GM10266 (cell line): Measurements from ENCODE around the gene HS2ST1.

ENCODE experiments used
- DNase-seq: peaks from one replicate; pipeline ENCODE4 v3.0.0; 2012; ENCODE audit errors: extremely low spot score
- TF ChIP-seq, protein P1 (sequence below): IDR thresholded peaks from 2 replicates; pipeline ENCODE4 v1.5.1; 2012; ENCODE audit warnings: mild to moderate bottlenecking, low read depth; ENCODE audit not compliant: control insufficient read depth, insufficient read depth; ENCODE audit errors: missing control alignments

HS2ST1 gene

DNA sequence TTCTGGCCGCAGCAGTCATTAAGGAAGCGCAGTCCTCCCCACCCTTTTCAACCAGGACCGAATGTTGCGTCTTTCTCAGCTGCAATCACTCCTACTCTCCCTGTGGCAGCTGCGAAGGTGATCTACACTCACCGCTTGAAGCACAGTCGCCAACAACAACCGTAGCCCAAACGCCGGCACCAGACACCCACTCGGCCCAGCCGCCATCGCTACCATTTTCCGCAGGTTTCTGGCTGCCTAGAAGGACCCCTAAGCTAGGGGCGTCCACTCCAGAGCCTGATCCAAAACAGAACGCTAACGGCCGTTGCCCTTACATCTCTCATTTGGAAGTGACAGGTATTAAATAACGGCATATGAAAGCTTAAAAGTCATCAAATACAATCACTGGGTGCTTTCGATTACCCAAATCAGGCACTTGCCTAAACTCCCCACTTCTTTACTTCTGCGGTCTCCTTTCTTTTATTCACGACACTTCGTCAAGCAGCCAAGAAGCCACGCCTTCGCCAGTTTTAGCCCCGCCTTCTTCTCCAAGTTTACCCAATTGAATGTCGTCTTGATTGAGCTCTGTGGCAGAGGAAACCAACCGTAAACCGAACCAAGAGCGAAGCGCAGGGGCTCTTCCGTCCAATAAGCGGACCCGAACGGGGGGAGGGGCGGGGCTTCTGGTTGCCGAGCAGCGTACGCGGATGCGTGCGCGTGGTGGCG lies 387 bp upstream of the HS2ST1 start, which contains the start of gene SELENOF:
SELENOF (minus strand) TSS at position 231 of the 705 bp plus-strand sequence; CDS start at position 216, 15 bp downstream.
- DNase-seq = peak; percentile 94
- TF ChIP-seq, protein P1, sequence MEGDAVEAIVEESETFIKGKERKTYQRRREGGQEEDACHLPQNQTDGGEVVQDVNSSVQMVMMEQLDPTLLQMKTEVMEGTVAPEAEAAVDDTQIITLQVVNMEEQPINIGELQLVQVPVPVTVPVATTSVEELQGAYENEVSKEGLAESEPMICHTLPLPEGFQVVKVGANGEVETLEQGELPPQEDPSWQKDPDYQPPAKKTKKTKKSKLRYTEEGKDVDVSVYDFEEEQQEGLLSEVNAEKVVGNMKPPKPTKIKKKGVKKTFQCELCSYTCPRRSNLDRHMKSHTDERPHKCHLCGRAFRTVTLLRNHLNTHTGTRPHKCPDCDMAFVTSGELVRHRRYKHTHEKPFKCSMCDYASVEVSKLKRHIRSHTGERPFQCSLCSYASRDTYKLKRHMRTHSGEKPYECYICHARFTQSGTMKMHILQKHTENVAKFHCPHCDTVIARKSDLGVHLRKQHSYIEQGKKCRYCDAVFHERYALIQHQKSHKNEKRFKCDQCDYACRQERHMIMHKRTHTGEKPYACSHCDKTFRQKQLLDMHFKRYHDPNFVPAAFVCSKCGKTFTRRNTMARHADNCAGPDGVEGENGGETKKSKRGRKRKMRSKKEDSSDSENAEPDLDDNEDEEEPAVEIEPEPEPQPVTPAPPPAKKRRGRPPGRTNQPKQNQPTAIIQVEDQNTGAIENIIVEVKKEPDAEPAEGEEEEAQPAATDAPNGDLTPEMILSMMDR = no peak

DNA sequence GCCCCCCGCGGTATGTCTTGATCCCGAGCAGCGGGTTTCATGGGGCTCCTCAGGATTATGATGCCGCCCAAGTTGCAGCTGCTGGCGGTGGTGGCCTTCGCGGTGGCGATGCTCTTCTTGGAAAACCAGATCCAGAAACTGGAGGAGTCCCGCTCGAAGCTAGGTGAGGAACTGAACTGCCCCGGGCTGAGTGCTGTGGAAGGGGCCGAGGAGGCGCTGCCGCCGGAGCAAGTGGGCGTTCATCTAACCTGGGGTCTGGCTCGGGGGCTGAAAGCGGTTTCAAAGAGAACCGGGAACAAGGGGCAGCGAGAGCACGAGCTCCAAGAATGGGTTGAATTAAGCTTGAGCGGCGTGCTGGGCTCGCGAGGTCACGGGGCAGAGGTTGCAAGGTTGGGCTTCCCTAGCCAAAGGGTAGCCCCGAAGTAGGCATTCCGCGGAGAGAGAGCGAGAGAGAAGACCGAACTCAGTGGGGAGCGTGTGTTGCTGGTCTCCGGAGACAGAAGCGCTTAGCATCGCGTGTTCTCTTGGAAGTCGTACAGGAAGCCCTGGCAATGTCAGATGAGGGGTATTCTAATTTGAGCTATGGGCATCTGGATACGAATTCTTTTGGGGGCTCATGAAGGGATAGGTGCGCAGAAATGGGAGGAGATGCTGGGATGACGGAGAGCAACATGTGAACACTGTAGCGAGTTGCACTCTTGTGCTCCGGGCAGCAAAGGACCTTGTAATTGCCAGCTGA lies 732 bp downstream of the HS2ST1 start:
- DNase-seq = peak; percentile 34
- TF ChIP-seq, protein P1 = no peak

- no peak for DNase-seq
- TF ChIP-seq, protein P1 = no peak
Observed at GRCh38 chr1:86915737-86916235, 1.4 kb downstream of the HS2ST1 start.

GRCh38 chr1:86916752-86917151 lies 2.3 kb downstream of the HS2ST1 start:
- TF ChIP-seq, protein P1 = no peak
- no peak for DNase-seq

- TF ChIP-seq, protein P1 = no peak
Observed at GRCh38 chr1:86922445-86922844, 8.0 kb downstream of the HS2ST1 start.

DNA sequence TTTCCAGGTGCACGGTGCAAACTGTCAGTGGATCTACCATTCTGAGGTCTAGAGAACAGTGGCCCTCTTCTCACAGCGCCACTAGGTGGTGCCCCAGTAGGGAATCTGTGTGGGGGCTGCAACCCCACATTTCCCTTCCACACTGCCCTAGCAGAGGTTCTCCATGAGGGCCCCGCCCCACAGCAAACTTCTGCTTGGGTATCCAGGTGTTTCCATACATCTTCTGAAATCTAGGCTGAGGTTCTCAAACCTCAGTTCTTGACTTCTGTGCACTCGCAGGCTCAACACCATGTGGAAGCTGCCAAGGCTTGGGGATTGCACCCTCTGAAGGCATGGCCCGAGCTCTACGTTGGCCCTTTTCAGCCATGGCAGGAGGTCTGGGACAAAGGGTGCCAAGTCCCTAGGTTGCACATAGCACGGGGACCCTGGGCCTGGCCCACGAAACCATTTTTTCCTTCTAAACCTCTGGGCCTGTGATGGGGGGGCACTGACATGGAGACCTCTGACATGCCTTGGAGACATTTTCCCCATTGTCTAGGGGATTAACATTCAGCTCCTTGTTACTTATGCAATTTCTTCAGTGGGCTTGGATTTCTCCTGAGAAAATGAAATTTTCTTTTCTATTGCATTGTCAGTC lies 10.0 kb downstream of the HS2ST1 start:
- no peak for DNase-seq
- TF ChIP-seq, protein P1 = no peak

More at GRCh38 chr1:86922445-86922844, 8.0 kb downstream of the HS2ST1 start:
- no peak for DNase-seq
